ENCODE results near the gene CACNG4.

The CACNG4 gene

GRCh38 chr17:66985338-66986237 lies 21.1 kb downstream of the CACNG4 start:
- DNase-seq = no peak

GRCh38 chr17:66986659-66987058 lies 22.2 kb downstream of the CACNG4 start:
- no peak for DNase-seq

- DNase-seq = no peak
Observed at GRCh38 chr17:66987059-66987616, 22.6 kb downstream of the CACNG4 start.

- DNase-seq = no peak
Observed at GRCh38 chr17:66988069-66988798, 23.7 kb downstream of the CACNG4 start.

- no peak for DNase-seq
Observed at GRCh38 chr17:66989076-66989475, 24.6 kb downstream of the CACNG4 start.

GRCh38 chr17:66989579-66989978 lies 25.1 kb downstream of the CACNG4 start:
- no peak for DNase-seq

GRCh38 chr17:66990047-66990446 lies 25.5 kb downstream of the CACNG4 start:
- no peak for DNase-seq

- DNase-seq = no peak
Observed at GRCh38 chr17:66992911-66993442, 28.5 kb downstream of the CACNG4 start.

- DNase-seq = no peak
Observed at GRCh38 chr17:66994361-66994760, 29.9 kb downstream of the CACNG4 start.

- no peak for DNase-seq
Observed at GRCh38 chr17:66994930-66995535, 30.5 kb downstream of the CACNG4 start.

- no peak for DNase-seq
Observed at GRCh38 chr17:66995944-66996343, 31.4 kb downstream of the CACNG4 start.

- no peak for DNase-seq
Observed at GRCh38 chr17:66996926-66997325, 32.4 kb downstream of the CACNG4 start.

- no peak for DNase-seq
Observed at GRCh38 chr17:67003231-67003630, 38.7 kb downstream of the CACNG4 start.

GRCh38 chr17:67004181-67004580 lies 39.7 kb downstream of the CACNG4 start:
- no peak for DNase-seq

- no peak for DNase-seq
Observed at GRCh38 chr17:67007266-67007665, 42.8 kb downstream of the CACNG4 start.

- no peak for DNase-seq
Observed at GRCh38 chr17:67008101-67008500, 43.6 kb downstream of the CACNG4 start.

GRCh38 chr17:67011527-67012175 lies 47.1 kb downstream of the CACNG4 start:
- DNase-seq = no peak

- DNase-seq = no peak
Observed at GRCh38 chr17:67013891-67014290, 49.4 kb downstream of the CACNG4 start.

- DNase-seq = no peak
Observed at GRCh38 chr17:67015001-67015400, 50.5 kb downstream of the CACNG4 start.

- no peak for DNase-seq
Observed at GRCh38 chr17:67016039-67016762, 51.7 kb downstream of the CACNG4 start.

- DNase-seq = no peak
Observed at GRCh38 chr17:67017910-67018309, 53.4 kb downstream of the CACNG4 start.

Measured in NCI-H1048 (cell line).